Neural cell (in vitro differentiated cells): ENCODE measurements around the gene MEGF11. TPM values are rescaled to one million over a fixed set of nuclear protein-coding genes. Genes with fewer than 3 reads are reported as not detected.

ENCODE experiments used
- H2AFZ ChIP-seq: fragments of 200-600, 300-800 bp; sonication (generic), shearing (Covaris generic); 2 replicates; pipeline ENCODE4 v1.6.0; 2014; ENCODE audit warnings: low read depth, mild to moderate bottlenecking, antibody characterized with exemption, low read length, moderate library complexity
- H3F3A ChIP-seq: fragments of 200-600 bp; shearing (Covaris generic); 2 replicates; pipeline ENCODE4 v1.6.1; 2016; ENCODE audit warnings: mild to moderate bottlenecking, moderate library complexity, mixed read lengths, antibody characterized with exemption, low read length; ENCODE audit not compliant: insufficient read depth, poor library complexity, severe bottlenecking
- H3K27ac ChIP-seq: fragments of 200-600, 300-800 bp; sonication (generic), shearing (Covaris generic); 2 replicates; pipeline ENCODE4 v1.5.1; 2014; ENCODE audit warnings: mild to moderate bottlenecking, low read length, moderate library complexity
- H3K27me3 ChIP-seq: fragments of 300-800, 200-600 bp; sonication (generic), shearing (Covaris generic); 2 replicates; pipeline ENCODE4 v1.6.0; 2014; ENCODE audit warnings: mild to moderate bottlenecking, low read depth, low read length, moderate library complexity; ENCODE audit not compliant: insufficient read depth
- H3K36me3 ChIP-seq: fragments of 300-800, 200-600 bp; sonication (generic), shearing (Covaris generic); 2 replicates; pipeline ENCODE4 v1.5.1; 2014; ENCODE audit warnings: mild to moderate bottlenecking, antibody characterized with exemption, low read length, moderate library complexity; ENCODE audit not compliant: insufficient read depth
- H3K4me2 ChIP-seq: fragments of 300-800, 200-600 bp; sonication (generic), shearing (Covaris generic); 2 replicates; pipeline ENCODE4 v1.6.0; 2014; ENCODE audit warnings: mild to moderate bottlenecking, low read length
- H3K4me3 ChIP-seq: fragments of 300-800, 200-600 bp; sonication (generic), shearing (Covaris generic); 2 replicates; pipeline ENCODE4 v1.5.1; 2014; ENCODE audit warnings: mild to moderate bottlenecking, low read length, moderate library complexity
- H3K79me2 ChIP-seq: fragments of 200-600 bp; shearing (Covaris generic); replicated peaks from 2 replicates; pipeline ENCODE4 v1.6.0; 2014; ENCODE audit warnings: mild to moderate bottlenecking, low read length, moderate library complexity; ENCODE audit not compliant: insufficient read depth
- H3K9ac ChIP-seq: fragments of 300-800, 200-600 bp; sonication (generic), shearing (Covaris generic); 2 replicates; pipeline ENCODE4 v1.6.1; 2016; ENCODE audit warnings: mild to moderate bottlenecking, low read length, mixed read lengths
- H3K9me2 ChIP-seq: fragments of 200-600 bp; shearing (Covaris generic); 2 replicates; pipeline ENCODE4 v1.6.1; 2016; ENCODE audit warnings: mild to moderate bottlenecking, low read length, mixed read lengths; ENCODE audit not compliant: insufficient read depth
- H3K9me3 ChIP-seq: fragments of 200-600, 300-800 bp; sonication (generic), shearing (Covaris generic); 2 replicates; pipeline ENCODE4 v1.6.1; 2016; ENCODE audit warnings: mild to moderate bottlenecking, mixed run types, low read length, moderate library complexity, mixed read lengths
- H4K20me1 ChIP-seq: fragments of 200-600 bp; shearing (Covaris generic); 2 replicates; pipeline ENCODE4 v1.6.1; 2016; ENCODE audit warnings: mild to moderate bottlenecking, mixed run types; ENCODE audit not compliant: insufficient read depth
- CTCF ChIP-seq: fragments of 450-650 bp; IDR thresholded peaks from 2 replicates; pipeline ENCODE4 v1.5.1; 2014; ENCODE audit warnings: antibody characterized with exemption, mild to moderate bottlenecking, moderate library complexity; ENCODE audit not compliant: poor library complexity, severe bottlenecking
- EP300 ChIP-seq: fragments of 450-650 bp; conservative IDR thresholded peaks from 2 replicates; pipeline ENCODE4 v1.6.1; 2014; ENCODE audit warnings: antibody characterized with exemption, mild to moderate bottlenecking, moderate library complexity; ENCODE audit not compliant: poor library complexity, severe bottlenecking
- EZH2 ChIP-seq: fragments of 200-600, 300-800 bp; shearing (Covaris generic), sonication (generic); IDR thresholded peaks from 2 replicates; pipeline ENCODE4 v1.6.1; 2014; ENCODE audit warnings: antibody characterized with exemption, low read length, borderline replicate concordance, mild to moderate bottlenecking; ENCODE audit not compliant: insufficient read depth, poor library complexity, severe bottlenecking
- MXI1 ChIP-seq: fragments of 450-650 bp; conservative IDR thresholded peaks from 2 replicates; pipeline ENCODE4 v1.6.1; 2014; ENCODE audit warnings: antibody characterized with exemption, mild to moderate bottlenecking; ENCODE audit not compliant: poor library complexity, severe bottlenecking
- POLR2AphosphoS5 ChIP-seq: IDR thresholded peaks from 2 replicates; pipeline ENCODE4 v1.6.1; 2012
- RAD21 ChIP-seq: fragments of 450-650 bp; conservative IDR thresholded peaks from 2 replicates; pipeline ENCODE4 v1.6.1; 2014; ENCODE audit warnings: antibody characterized with exemption, mild to moderate bottlenecking, moderate library complexity
- REST ChIP-seq: IDR thresholded peaks from 2 replicates; pipeline ENCODE4 v1.6.1; 2012; ENCODE audit warnings: borderline replicate concordance
- SMC3 ChIP-seq: fragments of 450-650 bp; conservative IDR thresholded peaks from 2 replicates; pipeline ENCODE4 v1.6.1; 2014; ENCODE audit warnings: antibody characterized with exemption, mild to moderate bottlenecking, moderate library complexity; ENCODE audit not compliant: poor library complexity
- TAF1 ChIP-seq: IDR thresholded peaks from 2 replicates; pipeline ENCODE4 v1.6.1; 2012; ENCODE audit warnings: low read depth
- polyA plus RNA-seq: library from polyadenylated mRNA; depleted of rRNA; stranded (reverse); fragments of >200 nt; gene quantifications from 2 replicates; pipeline ENCODE4 v1.2.3, GENCODE V29; 2014

MEGF11 gene
- polyA plus RNA-seq, 1 donor from 2014 or later, result 0.64 TPM

GRCh38 chr15:66097151-66098021 lies 156.2 kb downstream of the MEGF11 start:
- no peak overlapping the region for H3K9ac ChIP-seq
- no peaks in the 10 kb centered on the region for H3K9me2 ChIP-seq
- H4K20me1 ChIP-seq, result no peaks in the 10 kb centered on the region
- H3K36me3 ChIP-seq, result no peaks in the 10 kb centered on the region
- no peak overlapping the region for H3K4me3 ChIP-seq
- no peaks in the 10 kb centered on the region for H3K27me3 ChIP-seq
- no peaks in the 10 kb centered on the region for H3K79me2 ChIP-seq
- TF ChIP-seq EZH2 (no peak), TAF1 (no peak), REST (no peak), EP300 (no peak), RAD21 (no peak), SMC3 (no peak), MXI1 (no peak), CTCF (no peak), POLR2AphosphoS5 (no peak)
- no peak overlapping the region for H3K27ac ChIP-seq
- H2AFZ ChIP-seq, result no peak overlapping the region
- H3K4me2 ChIP-seq, result no peak overlapping the region
- no peaks in the 10 kb centered on the region for H3K9me3 ChIP-seq
- no peaks in the 10 kb centered on the region for H3F3A ChIP-seq

GRCh38 chr15:66096688-66097058 lies 156.9 kb downstream of the MEGF11 start:
- no peaks in the 10 kb centered on the region for H4K20me1 ChIP-seq
- no peaks in the 10 kb centered on the region for H3K27me3 ChIP-seq
- no peaks in the 10 kb centered on the region for H3K79me2 ChIP-seq
- H3K27ac ChIP-seq, result no peak overlapping the region
- no peak overlapping the region for H3K4me3 ChIP-seq
- no peak overlapping the region for H3K9ac ChIP-seq
- H3K36me3 ChIP-seq, result no peaks in the 10 kb centered on the region
- no peak overlapping the region for H2AFZ ChIP-seq
- no peaks in the 10 kb centered on the region for H3F3A ChIP-seq
- no peaks in the 10 kb centered on the region for H3K9me3 ChIP-seq
- no peak for TF ChIP-seq POLR2AphosphoS5
- TF ChIP-seq MXI1, result no peak
- TF ChIP-seq SMC3, result no peak
- TF ChIP-seq CTCF, result no peak
- no peak for TF ChIP-seq TAF1
- no peak for TF ChIP-seq REST
- no peak for TF ChIP-seq EP300
- no peak for TF ChIP-seq RAD21
- TF ChIP-seq EZH2, result no peak
- no peak overlapping the region for H3K4me2 ChIP-seq
- no peaks in the 10 kb centered on the region for H3K9me2 ChIP-seq
